ENCODE data around the gene TMEM256. TPM values are rescaled to one million over a fixed set of nuclear protein-coding genes. Genes with fewer than 3 reads are reported as not detected.

Gene TMEM256
- polyA plus RNA-seq, 4 donors, result 52.8 to 90.1 (median 80.5) TPM

DNA sequence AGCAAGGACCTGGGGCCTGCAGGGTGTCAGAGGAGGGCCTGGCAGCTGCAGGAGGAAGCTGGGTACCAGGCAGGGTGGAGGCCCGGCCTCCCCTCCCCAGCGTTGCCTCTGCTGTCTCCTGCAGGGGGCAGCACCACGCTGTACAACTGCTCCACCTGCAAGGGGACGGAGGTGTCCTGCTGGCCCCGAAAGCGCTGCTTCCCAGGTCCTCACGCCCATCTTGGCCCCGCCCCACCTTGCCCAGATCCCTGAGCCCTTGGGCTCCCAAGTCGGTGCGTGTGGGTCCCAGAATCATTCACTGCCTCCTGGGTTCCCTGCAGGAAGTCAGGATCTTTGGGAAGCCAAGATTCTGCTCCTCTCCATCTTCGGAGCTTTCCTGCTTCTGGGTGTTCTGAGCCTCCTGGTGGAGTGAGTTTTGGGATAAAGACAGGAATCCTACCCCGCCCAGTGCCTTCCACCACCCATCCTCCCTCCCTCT, 47.8 kb downstream of the TMEM256 start:
- DNase-seq (ENCODE audit: low read depth in 4 of 4, low spot score in 3 of 4), result peak in 2 of 4 donors; percentile 53

DNA sequence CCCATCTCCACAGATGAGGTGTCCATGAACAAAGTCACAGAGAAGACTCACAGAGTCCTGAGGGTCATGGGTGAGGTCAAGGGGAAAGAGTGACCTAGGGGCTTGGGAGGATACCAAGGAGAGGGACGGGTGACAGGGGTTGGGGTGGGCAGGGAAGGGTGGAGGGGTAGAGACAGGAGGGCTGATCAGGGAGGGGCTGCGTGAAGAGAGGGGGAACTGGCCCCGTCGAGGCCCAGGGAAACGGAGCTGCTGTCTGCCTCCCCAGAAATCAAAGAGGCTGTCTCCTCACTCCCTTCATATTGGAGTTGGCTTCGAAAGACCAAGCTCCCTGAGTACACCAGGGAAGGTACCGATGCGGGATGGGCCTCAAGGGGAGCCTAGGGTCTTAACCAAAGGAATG, 48.3 kb downstream of the TMEM256 start:
- DNase-seq (ENCODE audit: low read depth in 4 of 4, low spot score in 3 of 4), result no peak

DNA sequence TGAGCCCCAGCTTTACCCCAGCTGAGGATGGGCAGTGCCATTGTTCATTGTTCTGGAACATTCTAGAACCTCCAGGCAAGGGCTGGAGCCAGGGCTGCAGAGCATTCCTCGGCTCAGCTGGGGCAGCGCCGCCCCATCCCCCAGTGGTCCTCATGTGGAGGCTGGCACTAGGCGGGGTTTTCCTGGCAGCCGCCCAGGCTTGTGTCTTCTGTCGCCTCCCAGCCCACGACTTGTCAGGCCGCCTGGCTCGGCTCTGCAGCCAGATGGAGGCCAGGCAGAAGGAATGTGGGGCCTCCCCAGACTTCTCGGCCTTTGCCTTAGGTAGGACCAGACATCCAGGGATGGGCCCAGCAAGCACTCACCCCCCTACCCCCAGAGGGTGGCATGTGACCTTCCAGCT, 48.8 kb downstream of the TMEM256 start, which contains the start of gene TMEM95:
Gene TMEM95 (plus strand): TSS at position 104 of the 400 bp plus-strand sequence. CDS start 49 bp downstream, at position 153.
- no peak for DNase-seq (ENCODE audit: low read depth in 4 of 4, low spot score in 3 of 4)

DNA sequence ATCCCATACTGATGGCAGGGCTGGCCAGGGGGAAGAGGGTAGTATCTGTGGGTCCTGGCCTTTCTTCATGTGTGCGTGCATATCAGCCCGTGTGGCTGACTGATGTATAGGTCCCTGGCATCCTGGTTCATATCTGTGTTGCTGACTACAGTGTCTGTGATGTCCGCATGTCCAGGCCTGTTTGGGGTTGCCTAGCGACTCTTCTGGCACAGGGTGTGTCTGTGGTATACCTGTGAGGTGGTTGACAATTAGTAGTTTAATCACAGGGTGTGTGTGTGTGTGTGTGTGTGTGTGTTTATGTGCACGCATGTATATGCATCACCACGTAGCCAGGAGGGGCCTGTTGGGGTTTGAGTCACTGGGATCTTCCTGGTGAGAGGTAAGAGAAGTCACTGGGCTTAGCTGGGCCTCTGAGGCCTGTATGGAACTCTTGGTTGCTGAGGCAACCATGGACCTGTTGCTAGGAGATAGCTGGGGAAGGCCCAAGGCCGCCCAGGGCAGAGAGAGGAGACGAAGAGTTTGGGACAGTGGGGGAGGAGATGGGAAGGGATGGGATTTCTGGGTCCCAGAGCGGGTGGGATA, 49.5 kb downstream of the TMEM256 start:
- no peak for DNase-seq (ENCODE audit: low read depth in 4 of 4, low spot score in 3 of 4)

Other genes starting within 250 kb of the TMEM256 start
- 1 to 10 TPM; 3.9 to 7.9 (median 5.9) TPM for gene ASGR1, start 224.7 kb downstream of the TMEM256 start, polyA plus RNA-seq (ENCODE audit: insufficient read length in 4 of 4)
- 10 to 100 TPM; 25.8 to 50.7 (median 41.7) TPM for gene DLG4, start 184.3 kb downstream of the TMEM256 start, polyA plus RNA-seq (ENCODE audit: insufficient read length in 4 of 4)
- 100 to 1,000 TPM; 318 to 561 (median 453) TPM for gene ACADVL, start 184.2 kb downstream of the TMEM256 start, polyA plus RNA-seq (ENCODE audit: insufficient read length in 4 of 4)
- 10 to 100 TPM; 46.3 to 70.6 (median 51.4) TPM for gene DVL2, start 169.6 kb downstream of the TMEM256 start, polyA plus RNA-seq (ENCODE audit: insufficient read length in 4 of 4)
- gene PHF23, start 164.6 kb downstream of the TMEM256 start, polyA plus RNA-seq (ENCODE audit: insufficient read length in 4 of 4), result 10 to 100 TPM; 39.1 to 62.6 (median 52.5) TPM
- gene GABARAP, start 161.6 kb downstream of the TMEM256 start, polyA plus RNA-seq (ENCODE audit: insufficient read length in 4 of 4), result 100 to 1,000 TPM; 327 to 487 (median 427) TPM
- 100 to 1,000 TPM; 146 to 158 (median 156) TPM for gene CTDNEP1, start 152.4 kb downstream of the TMEM256 start, polyA plus RNA-seq (ENCODE audit: insufficient read length in 4 of 4)
- gene ELP5, start 151.9 kb downstream of the TMEM256 start, polyA plus RNA-seq (ENCODE audit: insufficient read length in 4 of 4), result 10 to 100 TPM; 45.9 to 53.5 (median 48.1) TPM
- gene CLDN7, start 141.6 kb downstream of the TMEM256 start, polyA plus RNA-seq (ENCODE audit: insufficient read length in 4 of 4), result 10 to 100 TPM in 3 of 4 donors, 1 to 10 TPM in 1; 1.3 to 58.7 (median 50.8) TPM
- gene SLC2A4, start 122.4 kb downstream of the TMEM256 start, polyA plus RNA-seq (ENCODE audit: insufficient read length in 4 of 4), result 1 to 10 TPM; 1.5 to 2.8 (median 1.9) TPM
- gene YBX2, start 109.5 kb downstream of the TMEM256 start, polyA plus RNA-seq (ENCODE audit: insufficient read length in 4 of 4), result 1 to 10 TPM; 1.9 to 4.1 (median 2.7) TPM
- gene EIF5A, start 96.5 kb downstream of the TMEM256 start, polyA plus RNA-seq (ENCODE audit: insufficient read length in 4 of 4), result 100 to 1,000 TPM; 247 to 327 (median 311) TPM
- gene GPS2, start 88.7 kb downstream of the TMEM256 start, polyA plus RNA-seq (ENCODE audit: insufficient read length in 4 of 4), result 100 to 1,000 TPM in 1 of 4 donors, 10 to 100 TPM in 3; 73.8 to 104 (median 90.1) TPM
- 10 to 100 TPM; 25.7 to 43.8 (median 27.8) TPM for gene NEURL4, start 74.8 kb downstream of the TMEM256 start, polyA plus RNA-seq (ENCODE audit: insufficient read length in 4 of 4)
- 10 to 100 TPM in 2 of 4 donors, 1 to 10 TPM in 2; 6.9 to 11.0 (median 8.8) TPM for gene ACAP1, start 67.6 kb downstream of the TMEM256 start, polyA plus RNA-seq (ENCODE audit: insufficient read length in 4 of 4)
- gene KCTD11, start 51.9 kb downstream of the TMEM256 start, polyA plus RNA-seq (ENCODE audit: insufficient read length in 4 of 4), result 10 to 100 TPM; 10.9 to 12.1 (median 11.6) TPM
- gene TMEM95, start 48.9 kb downstream of the TMEM256 start, polyA plus RNA-seq (ENCODE audit: insufficient read length in 4 of 4), result not detected
- 1 to 10 TPM in 3 of 4 donors, under 1 TPM in 1; 1.00 to 6.1 (median 5.2) TPM for gene TNK1, start 23.0 kb downstream of the TMEM256 start, polyA plus RNA-seq (ENCODE audit: insufficient read length in 4 of 4)
- gene PLSCR3, start 9.6 kb downstream of the TMEM256 start, polyA plus RNA-seq (ENCODE audit: insufficient read length in 4 of 4), result 10 to 100 TPM; 30.3 to 48.7 (median 39.6) TPM
- 10 to 100 TPM; 21.4 to 55.8 (median 32.8) TPM for gene NLGN2, start 3.7 kb upstream of the TMEM256 start, polyA plus RNA-seq (ENCODE audit: insufficient read length in 4 of 4)
- gene SPEM1, start 16.2 kb upstream of the TMEM256 start, polyA plus RNA-seq (ENCODE audit: insufficient read length in 4 of 4), result not detected
- gene SPEM2, start 21.5 kb upstream of the TMEM256 start, polyA plus RNA-seq (ENCODE audit: insufficient read length in 4 of 4), result under 1 TPM in 1 of 4 donors, not detected in 3; 0.18 TPM
- gene SPEM3, start 24.8 kb upstream of the TMEM256 start, polyA plus RNA-seq (ENCODE audit: insufficient read length in 4 of 4), result not detected
- 1 to 10 TPM; 1.1 to 4.8 (median 3.8) TPM for gene TMEM102, start 31.3 kb upstream of the TMEM256 start, polyA plus RNA-seq (ENCODE audit: insufficient read length in 4 of 4)
- 10 to 100 TPM in 1 of 4 donors, 1 to 10 TPM in 3; 5.6 to 17.1 (median 8.5) TPM for gene FGF11, start 35.4 kb upstream of the TMEM256 start, polyA plus RNA-seq (ENCODE audit: insufficient read length in 4 of 4)
- gene CHRNB1, start 41.0 kb upstream of the TMEM256 start, polyA plus RNA-seq (ENCODE audit: insufficient read length in 4 of 4), result 10 to 100 TPM in 2 of 4 donors, 1 to 10 TPM in 2; 9.0 to 15.1 (median 9.8) TPM
- gene ZBTB4, start 75.5 kb upstream of the TMEM256 start, polyA plus RNA-seq (ENCODE audit: insufficient read length in 4 of 4), result 10 to 100 TPM; 36.1 to 46.1 (median 43.4) TPM
- under 1 TPM in 2 of 4 donors, not detected in 2; 0.12 to 0.46 TPM for gene SLC35G6, start 77.3 kb upstream of the TMEM256 start, polyA plus RNA-seq (ENCODE audit: insufficient read length in 4 of 4)
- gene POLR2A, start 80.3 kb upstream of the TMEM256 start, polyA plus RNA-seq (ENCODE audit: insufficient read length in 4 of 4), result 100 to 1,000 TPM; 105 to 159 (median 123) TPM
- 10 to 100 TPM; 20.3 to 43.5 (median 25.8) TPM for gene TNFSF12, start 145.0 kb upstream of the TMEM256 start, polyA plus RNA-seq (ENCODE audit: insufficient read length in 4 of 4)
- gene TNFSF13, start 154.7 kb upstream of the TMEM256 start, polyA plus RNA-seq (ENCODE audit: insufficient read length in 4 of 4), result 10 to 100 TPM in 3 of 4 donors, 1 to 10 TPM in 1; 7.1 to 15.7 (median 12.7) TPM
- 10 to 100 TPM; 57.4 to 83.0 (median 73.6) TPM for gene SENP3, start 157.8 kb upstream of the TMEM256 start, polyA plus RNA-seq (ENCODE audit: insufficient read length in 4 of 4)
- gene CD68, start 175.5 kb upstream of the TMEM256 start, polyA plus RNA-seq (ENCODE audit: insufficient read length in 4 of 4), result 10 to 100 TPM; 32.3 to 70.7 (median 54.9) TPM
- gene MPDU1, start 179.8 kb upstream of the TMEM256 start, polyA plus RNA-seq (ENCODE audit: insufficient read length in 4 of 4), result 100 to 1,000 TPM in 3 of 4 donors, 10 to 100 TPM in 1; 75.1 to 114 (median 112) TPM
- gene SOX15, start 186.0 kb upstream of the TMEM256 start, polyA plus RNA-seq (ENCODE audit: insufficient read length in 4 of 4), result 10 to 100 TPM in 1 of 4 donors, 1 to 10 TPM in 3; 2.5 to 10.5 (median 3.6) TPM
- 10 to 100 TPM; 42.8 to 55.0 (median 45.2) TPM for gene FXR2, start 210.8 kb upstream of the TMEM256 start, polyA plus RNA-seq (ENCODE audit: insufficient read length in 4 of 4)
- 100 to 1,000 TPM in 3 of 4 donors, 10 to 100 TPM in 1; 86.6 to 152 (median 114) TPM for gene SAT2, start 223.7 kb upstream of the TMEM256 start, polyA plus RNA-seq (ENCODE audit: insufficient read length in 4 of 4)
- 1 to 10 TPM; 2.3 to 5.1 (median 4.0) TPM for gene SHBG, start 226.0 kb upstream of the TMEM256 start, polyA plus RNA-seq (ENCODE audit: insufficient read length in 4 of 4)
- gene ATP1B2, start 246.8 kb upstream of the TMEM256 start, polyA plus RNA-seq (ENCODE audit: insufficient read length in 4 of 4), result 10 to 100 TPM; 18.3 to 27.3 (median 20.5) TPM